PFSK-1 (cell line): Measurements from ENCODE around the gene FOLR3.

ENCODE experiments used
- POLR2AphosphoS5 ChIP-seq: IDR thresholded peaks from 2 replicates; pipeline ENCODE4 v1.6.1; 2012; ENCODE audit warnings: low read depth, mild to moderate bottlenecking, control low read depth, low read length, moderate library complexity
- SIN3A ChIP-seq: IDR thresholded peaks from 2 replicates; pipeline ENCODE4 v1.6.1; 2012; ENCODE audit warnings: mild to moderate bottlenecking, low read length, moderate library complexity, borderline replicate concordance; ENCODE audit not compliant: insufficient read depth

DNA sequence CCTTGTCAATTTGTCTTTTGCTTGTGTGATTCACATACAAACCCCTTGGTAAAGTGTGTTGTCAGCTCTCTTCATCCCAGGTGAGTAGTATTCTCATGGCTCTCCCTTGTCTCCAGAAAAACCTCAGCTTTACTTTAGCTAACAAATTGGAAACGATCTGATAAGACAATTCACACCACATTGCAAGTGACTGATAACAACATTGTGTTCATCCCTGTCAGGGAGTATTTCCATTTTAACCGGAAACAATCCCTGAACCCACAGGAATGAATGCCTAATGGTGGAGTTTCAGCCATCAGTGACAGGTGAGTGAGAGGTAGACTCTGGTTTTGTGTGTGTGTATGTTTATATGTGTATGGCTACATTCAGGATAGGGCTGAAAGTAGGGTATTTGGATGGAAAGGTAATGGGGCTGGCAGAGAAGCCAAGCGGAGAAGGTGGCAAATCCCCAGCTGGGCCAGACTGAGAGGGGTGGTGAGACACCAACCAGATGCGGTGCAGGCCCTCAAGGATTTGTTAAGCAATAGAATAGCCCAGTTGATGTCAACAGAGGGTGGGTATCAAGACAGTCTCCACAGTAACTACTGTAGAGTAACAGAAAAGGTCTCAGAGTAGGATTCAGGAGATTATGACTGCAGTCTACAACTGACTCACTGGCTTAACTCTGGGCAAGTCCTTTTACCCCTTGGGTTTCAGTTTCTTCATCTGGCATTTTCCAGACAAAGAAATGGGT, 47.3 kb upstream of the FOLR3 start:
- no peak for TF ChIP-seq SIN3A
- TF ChIP-seq POLR2AphosphoS5: no peak
